GM23248 (cell line): ENCODE results near the gene UGT1A10.

ENCODE experiments used
- EZH2 ChIP-seq: fragments of 200-600 bp; sonication (generic); IDR thresholded peaks from 2 replicates; pipeline ENCODE4 v1.6.1; 2018; ENCODE audit warnings: antibody characterized with exemption, mild to moderate bottlenecking; ENCODE audit not compliant: insufficient read depth, poor library complexity, severe bottlenecking
- EZH2phosphoT487 ChIP-seq: fragments of 200-600 bp; sonication (generic); IDR thresholded peaks from 2 replicates; pipeline ENCODE4 v1.6.1; 2018; ENCODE audit warnings: antibody characterized with exemption, moderate library complexity, mild to moderate bottlenecking, low read depth; ENCODE audit not compliant: insufficient read depth

- TF ChIP-seq EZH2: no peak
- TF ChIP-seq EZH2phosphoT487: no peak
These were observed 54.2 kb downstream of the UGT1A10 start for GRCh38 chr2:233690444-233690843.
